DND-41 (cell line): ENCODE data around the gene SAC3D1.
"Not testable (repeated sequence)": the region's sequence is repeated elsewhere in the genome, so short reads cannot be mapped to it uniquely, and the experiment has no call there.

Experiments used
- ATAC-seq: fragments of 200-7000 bp; cut with Tn5 transposase; 3 replicates; pipeline ENCODE4 v1.9.1; 2021; ENCODE audit warnings: low read depth; ENCODE audit not compliant: insufficient read depth
- DNase-seq: peaks from one replicate; pipeline ENCODE4 v3.0.0-alpha.2; 2020
- H2AFZ ChIP-seq: 2 replicates; pipeline ENCODE4 v1.6.0; 2012; ENCODE audit warnings: low read depth, low read length
- H3K27ac ChIP-seq: 2 replicates; pipeline ENCODE4 v1.5.1; 2012; ENCODE audit warnings: low read length, inconsistent platforms
- H3K27me3 ChIP-seq: fragments of 200-600 bp; sonication (generic); 2 replicates; pipeline ENCODE4 v1.6.0; 2012; ENCODE audit warnings: low read length, mild to moderate bottlenecking, inconsistent platforms; ENCODE audit not compliant: insufficient read depth, poor library complexity
- H3K36me3 ChIP-seq: 2 replicates; pipeline ENCODE4 v1.5.1; 2012; ENCODE audit warnings: low read length, inconsistent platforms; ENCODE audit not compliant: insufficient read depth
- H3K4me1 ChIP-seq: 2 replicates; pipeline ENCODE4 v1.5.1; 2012; ENCODE audit warnings: mild to moderate bottlenecking, low read length; ENCODE audit not compliant: insufficient read depth
- H3K4me2 ChIP-seq: 2 replicates; pipeline ENCODE4 v1.6.0; 2012; ENCODE audit warnings: mild to moderate bottlenecking, moderate library complexity, low read length, inconsistent platforms; ENCODE audit not compliant: insufficient read depth
- H3K4me3 ChIP-seq, 2 experiments: fragments of 200-600 bp in 1 of 2; shearing (Covaris generic) in 1 of 2; 2 replicates each; pipeline ENCODE4 v1.5.1; 2012 to 2016; ENCODE audit warnings: inconsistent platforms in 2 of 2, low read length in 2 of 2, mild to moderate bottlenecking in 2 of 2, low read depth in 1 of 2, moderate library complexity in 1 of 2
- H3K79me2 ChIP-seq: 2 replicates; pipeline ENCODE4 v1.6.0; 2012; ENCODE audit warnings: low read length, inconsistent platforms; ENCODE audit not compliant: insufficient read depth
- H3K9ac ChIP-seq: 2 replicates; pipeline ENCODE4 v1.6.0; 2012; ENCODE audit warnings: low read depth, mild to moderate bottlenecking, inconsistent platforms, low read length, moderate library complexity
- H3K9me3 ChIP-seq: 2 replicates; pipeline ENCODE4 v1.5.1; 2012; ENCODE audit warnings: low read length, moderate library complexity, mild to moderate bottlenecking, inconsistent platforms; ENCODE audit not compliant: insufficient read depth, severe bottlenecking
- H4K20me1 ChIP-seq: 2 replicates; pipeline ENCODE4 v1.6.0; 2012; ENCODE audit warnings: low read length; ENCODE audit not compliant: insufficient read depth
- EZH2 ChIP-seq: IDR thresholded peaks from 3 replicates; pipeline ENCODE4 v1.6.1; 2012; ENCODE audit warnings: borderline replicate concordance, low read depth, mild to moderate bottlenecking, moderate library complexity, low read length, inconsistent platforms; ENCODE audit not compliant: severe bottlenecking
- TF ChIP-seq, protein P1 (sequence below): IDR thresholded peaks from 2 replicates; pipeline ENCODE4 v1.5.1; 2012; ENCODE audit warnings: borderline replicate concordance, low read length, moderate library complexity, mild to moderate bottlenecking; ENCODE audit not compliant: poor library complexity, severe bottlenecking; ENCODE audit errors: extremely low read depth

SAC3D1 gene

DNA sequence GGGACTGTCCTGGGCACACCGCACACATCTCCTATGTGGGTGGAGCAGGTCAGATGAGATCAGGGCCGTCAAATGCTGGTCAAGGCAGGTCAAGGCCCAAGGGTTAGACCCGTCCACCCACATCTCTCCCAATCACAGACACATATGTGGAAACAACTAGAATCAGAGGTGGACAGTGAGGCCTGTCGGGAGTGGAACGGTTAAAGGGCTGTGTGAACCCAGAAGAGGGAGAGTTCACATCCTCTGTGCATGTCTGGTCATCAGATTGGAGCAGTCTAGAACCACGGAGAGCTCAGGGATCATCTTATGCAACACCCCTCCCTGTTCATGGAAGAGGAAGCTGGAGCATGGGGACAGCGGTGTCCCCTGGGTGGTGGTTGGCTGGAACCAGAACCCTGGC is 21.2 kb upstream of the SAC3D1 start:
- TF ChIP-seq EZH2, result no peak
- TF ChIP-seq, protein P1, sequence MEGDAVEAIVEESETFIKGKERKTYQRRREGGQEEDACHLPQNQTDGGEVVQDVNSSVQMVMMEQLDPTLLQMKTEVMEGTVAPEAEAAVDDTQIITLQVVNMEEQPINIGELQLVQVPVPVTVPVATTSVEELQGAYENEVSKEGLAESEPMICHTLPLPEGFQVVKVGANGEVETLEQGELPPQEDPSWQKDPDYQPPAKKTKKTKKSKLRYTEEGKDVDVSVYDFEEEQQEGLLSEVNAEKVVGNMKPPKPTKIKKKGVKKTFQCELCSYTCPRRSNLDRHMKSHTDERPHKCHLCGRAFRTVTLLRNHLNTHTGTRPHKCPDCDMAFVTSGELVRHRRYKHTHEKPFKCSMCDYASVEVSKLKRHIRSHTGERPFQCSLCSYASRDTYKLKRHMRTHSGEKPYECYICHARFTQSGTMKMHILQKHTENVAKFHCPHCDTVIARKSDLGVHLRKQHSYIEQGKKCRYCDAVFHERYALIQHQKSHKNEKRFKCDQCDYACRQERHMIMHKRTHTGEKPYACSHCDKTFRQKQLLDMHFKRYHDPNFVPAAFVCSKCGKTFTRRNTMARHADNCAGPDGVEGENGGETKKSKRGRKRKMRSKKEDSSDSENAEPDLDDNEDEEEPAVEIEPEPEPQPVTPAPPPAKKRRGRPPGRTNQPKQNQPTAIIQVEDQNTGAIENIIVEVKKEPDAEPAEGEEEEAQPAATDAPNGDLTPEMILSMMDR, result no peak
- H3K4me2 ChIP-seq, result no peak overlapping the region
- H3K27me3 ChIP-seq, result no peaks in the 10 kb centered on the region
- no peak overlapping the region for H3K27ac ChIP-seq
- no peak overlapping the region for H3K4me3 ChIP-seq
- peaks cover 52% of the 10 kb centered on the region for H3K36me3 ChIP-seq
- no peak for ATAC-seq
- H3K79me2 ChIP-seq, result peaks cover 32% of the 10 kb centered on the region
- H3K9me3 ChIP-seq, result no peaks in the 10 kb centered on the region
- no peak for DNase-seq
- H2AFZ ChIP-seq, result no peak overlapping the region
- H3K4me1 ChIP-seq, result peaks cover 21% of the 10 kb centered on the region
- H3K9ac ChIP-seq, result no peak overlapping the region
- H4K20me1 ChIP-seq, result peaks cover 20% of the 10 kb centered on the region

- DNase-seq, result no peak
- Histone ChIP-seq H3K36me3 (peaks cover 52% of the 10 kb centered on the region), H3K27me3 (no peaks in the 10 kb centered on the region), H3K4me3 (no peak overlapping the region), H3K79me2 (peaks cover 20% of the 10 kb centered on the region), H3K9me3 (no peaks in the 10 kb centered on the region), H3K27ac (no peak overlapping the region), H3K9ac (no peak overlapping the region), H4K20me1 (peaks cover 20% of the 10 kb centered on the region), H2AFZ (no peak overlapping the region), H3K4me2 (no peak overlapping the region), H3K4me1 (peaks cover 9% of the 10 kb centered on the region)
- no peak for TF ChIP-seq EZH2
- TF ChIP-seq, protein P1, result no peak
- ATAC-seq, result no peak
Measured at GRCh38 chr11:65021003-65021402, 20.0 kb upstream of the SAC3D1 start.

DNA sequence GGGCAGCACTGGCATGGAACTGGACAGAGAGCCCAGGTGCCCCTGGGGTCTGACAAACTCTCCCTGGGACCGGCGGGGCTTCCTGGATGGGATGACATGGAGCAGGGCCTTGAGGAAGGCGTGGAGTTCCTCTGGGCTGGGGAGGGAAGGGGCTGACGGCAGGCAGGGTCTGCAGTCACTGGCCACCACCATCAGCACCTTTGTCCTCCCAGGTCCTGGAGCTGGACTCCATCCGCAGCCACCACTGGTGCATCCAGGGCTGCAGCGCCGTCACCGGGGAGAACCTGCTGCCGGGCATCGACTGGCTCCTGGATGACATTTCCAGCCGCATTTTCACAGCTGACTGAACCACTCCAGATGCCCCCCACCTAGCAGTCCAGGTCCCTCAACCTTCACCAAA is 19.5 kb upstream of the SAC3D1 start:
- TF ChIP-seq, protein P1, result no peak
- TF ChIP-seq EZH2, result no peak
- no peaks in the 10 kb centered on the region for H3K27me3 ChIP-seq
- no peak overlapping the region for H3K27ac ChIP-seq
- no peak overlapping the region for H2AFZ ChIP-seq
- H3K36me3 ChIP-seq, result peaks cover 47% of the 10 kb centered on the region
- peaks cover 15% of the 10 kb centered on the region for H4K20me1 ChIP-seq
- no peak for ATAC-seq
- H3K4me2 ChIP-seq, result no peak overlapping the region
- peaks cover 5% of the 10 kb centered on the region; the same call in 1 of the 2 replicates for H3K4me1 ChIP-seq
- no peaks in the 10 kb centered on the region for H3K9me3 ChIP-seq
- no peak for DNase-seq
- no peak overlapping the region for H3K9ac ChIP-seq
- no peak overlapping the region for H3K4me3 ChIP-seq
- peaks cover 15% of the 10 kb centered on the region for H3K79me2 ChIP-seq

DNA sequence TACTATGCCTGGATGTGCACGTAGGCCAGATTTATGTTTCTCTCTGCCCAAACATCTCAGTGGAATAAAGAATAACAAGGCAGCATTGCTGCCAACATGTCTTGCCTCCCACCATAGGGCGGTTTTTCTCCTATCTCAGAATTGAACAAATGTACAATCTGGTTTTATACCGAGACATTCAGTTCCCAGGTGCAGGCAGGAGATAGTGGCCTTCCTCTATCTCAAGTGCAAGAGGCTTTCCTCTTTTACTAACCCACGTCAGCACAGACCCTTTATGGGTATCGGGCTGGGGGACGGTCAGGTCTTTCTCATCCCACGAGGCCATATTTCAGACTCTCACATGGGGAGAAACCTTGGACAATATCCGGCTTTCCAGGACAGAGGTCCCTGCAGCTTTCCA is 17.5 kb upstream of the SAC3D1 start:
- Histone ChIP-seq H3K36me3 (peaks cover 31% of the 10 kb centered on the region), H3K4me1 (peaks cover 18% of the 10 kb centered on the region)
- H3K27ac ChIP-seq, H4K20me1 ChIP-seq, H3K4me3 ChIP-seq, DNase-seq, H3K9me3 ChIP-seq, H3K4me2 ChIP-seq, H3K79me2 ChIP-seq, H3K27me3 ChIP-seq, H2AFZ ChIP-seq, H3K9ac ChIP-seq, ATAC-seq: not testable (repeated sequence)
